ENCODE results near the gene ZNF426.

DNA sequence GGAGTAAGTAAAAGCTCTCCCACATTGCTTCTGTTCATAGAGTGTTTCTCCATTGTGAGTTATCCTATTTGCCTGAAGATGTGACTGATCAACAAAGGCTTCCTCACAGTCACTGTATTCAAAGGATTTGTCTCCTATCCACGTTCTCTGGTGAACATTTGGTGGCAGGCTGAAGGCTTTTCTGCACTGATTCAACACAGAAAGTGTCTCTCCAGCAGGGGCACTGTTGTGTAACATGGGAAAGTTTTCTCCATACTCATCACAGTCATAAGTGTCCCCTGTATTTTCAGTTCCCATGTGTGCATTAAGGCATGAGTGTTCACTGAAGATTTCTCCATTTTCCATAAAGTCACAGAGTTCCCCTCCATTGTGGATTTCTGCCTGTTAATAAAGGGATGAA, 28.3 kb upstream of the ZNF426 start:
- TF ChIP-seq, protein P1, sequence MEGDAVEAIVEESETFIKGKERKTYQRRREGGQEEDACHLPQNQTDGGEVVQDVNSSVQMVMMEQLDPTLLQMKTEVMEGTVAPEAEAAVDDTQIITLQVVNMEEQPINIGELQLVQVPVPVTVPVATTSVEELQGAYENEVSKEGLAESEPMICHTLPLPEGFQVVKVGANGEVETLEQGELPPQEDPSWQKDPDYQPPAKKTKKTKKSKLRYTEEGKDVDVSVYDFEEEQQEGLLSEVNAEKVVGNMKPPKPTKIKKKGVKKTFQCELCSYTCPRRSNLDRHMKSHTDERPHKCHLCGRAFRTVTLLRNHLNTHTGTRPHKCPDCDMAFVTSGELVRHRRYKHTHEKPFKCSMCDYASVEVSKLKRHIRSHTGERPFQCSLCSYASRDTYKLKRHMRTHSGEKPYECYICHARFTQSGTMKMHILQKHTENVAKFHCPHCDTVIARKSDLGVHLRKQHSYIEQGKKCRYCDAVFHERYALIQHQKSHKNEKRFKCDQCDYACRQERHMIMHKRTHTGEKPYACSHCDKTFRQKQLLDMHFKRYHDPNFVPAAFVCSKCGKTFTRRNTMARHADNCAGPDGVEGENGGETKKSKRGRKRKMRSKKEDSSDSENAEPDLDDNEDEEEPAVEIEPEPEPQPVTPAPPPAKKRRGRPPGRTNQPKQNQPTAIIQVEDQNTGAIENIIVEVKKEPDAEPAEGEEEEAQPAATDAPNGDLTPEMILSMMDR (conservative IDR thresholded peaks at IDR 0.05; ENCODE audit: low read depth, low read length) = no peak; the same call in 1 of the 2 replicates
- no peak for TF ChIP-seq EZH2 (IDR thresholded peaks at IDR 0.05; ENCODE audit: borderline replicate concordance, low read depth, low read length, poor library complexity, severe bottlenecking)
